Cardiac fibroblast (primary cell): ENCODE measurements around the gene EMX1.

ENCODE experiments used
- DNase-seq, 2 donors: peaks; one replicate each; pipeline versions ENCODE4 v3.0.0 to v3.0.0-alpha.2; 2010; ENCODE audit warnings: low read depth in 2 of 2
- H3K4me3 ChIP-seq, 2 donors: replicated peaks in 1 of 2; 1 replicate in 1 of 2; 2 replicates in 1 of 2; pipeline ENCODE4 v1.5.1; 2011; ENCODE audit warnings: low read depth in 2 of 2, low read length in 2 of 2, mild to moderate bottlenecking in 2 of 2, moderate library complexity in 1 of 2
- CTCF ChIP-seq: IDR thresholded peaks from one replicate; pipeline ENCODE4 v1.5.1; 2011; ENCODE audit warnings: low read depth, mild to moderate bottlenecking, low read length, inconsistent platforms

Gene EMX1

DNA sequence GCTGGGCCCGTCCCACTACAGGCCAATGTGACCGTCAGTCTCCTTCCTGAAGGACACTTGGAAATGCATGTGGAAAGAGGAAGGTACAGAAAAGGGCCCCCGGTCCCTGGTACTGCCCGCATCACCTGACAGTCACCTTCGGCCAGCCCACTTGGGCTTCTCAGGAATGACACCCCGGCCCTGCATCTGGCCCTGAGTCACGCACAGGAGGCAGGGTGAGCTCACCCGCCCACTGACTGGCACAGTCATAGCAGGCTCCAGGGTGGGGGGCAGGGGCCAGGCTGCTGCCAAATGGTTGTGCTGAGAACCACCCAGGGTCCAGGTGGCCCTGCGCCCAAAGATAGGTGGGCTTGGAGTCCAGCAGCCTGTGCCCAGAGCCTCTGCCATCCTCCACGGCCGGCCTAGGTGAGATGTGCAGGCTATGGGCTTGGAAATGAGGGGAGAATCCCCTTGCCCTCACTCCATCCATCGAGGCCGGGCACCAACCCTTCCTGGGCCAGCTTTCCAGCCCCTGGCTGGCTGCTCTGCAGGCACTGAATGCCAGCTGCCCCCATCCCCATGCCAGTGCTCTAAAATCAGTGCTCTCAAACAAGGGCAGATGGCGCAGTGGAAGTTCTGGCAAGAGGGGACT, 14.1 kb downstream of the EMX1 start:
- no peak for TF ChIP-seq CTCF
- no peak overlapping the region for H3K4me3 ChIP-seq
- peak in 1 of 2 donors; percentile 36 for DNase-seq

DNA sequence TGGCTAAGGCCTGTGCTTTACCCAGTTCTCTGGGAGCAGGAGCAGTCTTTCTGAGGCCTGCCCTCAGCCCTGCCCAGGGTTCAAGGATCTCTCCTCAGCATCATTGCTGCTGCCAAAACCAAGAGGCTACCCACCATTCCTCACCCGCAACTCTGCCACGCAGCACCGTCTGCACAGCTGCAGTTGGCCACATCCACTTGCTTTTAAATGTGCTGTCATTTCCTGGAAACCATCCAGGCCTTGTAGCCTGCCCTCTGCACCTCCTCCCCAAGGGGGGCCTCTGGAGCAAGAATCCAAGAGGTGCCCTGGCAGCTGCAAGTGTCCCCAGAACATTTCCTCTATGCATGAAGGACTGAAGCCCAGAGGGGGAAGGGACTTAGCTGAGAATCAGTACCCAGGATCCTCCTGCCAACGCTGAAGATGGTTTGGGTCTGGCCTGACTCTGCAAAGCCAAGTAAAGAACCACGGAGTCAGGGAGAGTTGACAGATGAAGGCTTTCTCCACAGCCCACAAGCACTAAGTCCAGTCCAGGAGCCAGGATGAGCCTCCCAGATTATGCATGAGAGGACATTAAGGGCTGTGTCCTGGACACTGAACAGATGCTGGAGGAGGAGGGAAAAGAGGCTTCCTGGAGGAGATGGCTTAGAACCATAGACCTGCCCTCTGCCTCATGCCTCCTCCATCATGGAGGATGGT, 14.9 kb downstream of the EMX1 start:
- no peak for TF ChIP-seq CTCF
- DNase-seq, result peak; percentile 27 to 28
- H3K4me3 ChIP-seq, result no peak overlapping the region

GRCh38 chr2:72932805-72933204, 15.5 kb downstream of the EMX1 start:
- no peak for DNase-seq
- no peak for TF ChIP-seq CTCF
- no peak overlapping the region for H3K4me3 ChIP-seq

GRCh38 chr2:72933207-72933606, 15.9 kb downstream of the EMX1 start:
- DNase-seq, result no peak
- no peak for TF ChIP-seq CTCF
- no peak overlapping the region for H3K4me3 ChIP-seq

GRCh38 chr2:72933646-72934151, 16.4 kb downstream of the EMX1 start:
- H3K4me3 ChIP-seq, result no peak overlapping the region
- TF ChIP-seq CTCF, result no peak
- DNase-seq, result no peak

DNA sequence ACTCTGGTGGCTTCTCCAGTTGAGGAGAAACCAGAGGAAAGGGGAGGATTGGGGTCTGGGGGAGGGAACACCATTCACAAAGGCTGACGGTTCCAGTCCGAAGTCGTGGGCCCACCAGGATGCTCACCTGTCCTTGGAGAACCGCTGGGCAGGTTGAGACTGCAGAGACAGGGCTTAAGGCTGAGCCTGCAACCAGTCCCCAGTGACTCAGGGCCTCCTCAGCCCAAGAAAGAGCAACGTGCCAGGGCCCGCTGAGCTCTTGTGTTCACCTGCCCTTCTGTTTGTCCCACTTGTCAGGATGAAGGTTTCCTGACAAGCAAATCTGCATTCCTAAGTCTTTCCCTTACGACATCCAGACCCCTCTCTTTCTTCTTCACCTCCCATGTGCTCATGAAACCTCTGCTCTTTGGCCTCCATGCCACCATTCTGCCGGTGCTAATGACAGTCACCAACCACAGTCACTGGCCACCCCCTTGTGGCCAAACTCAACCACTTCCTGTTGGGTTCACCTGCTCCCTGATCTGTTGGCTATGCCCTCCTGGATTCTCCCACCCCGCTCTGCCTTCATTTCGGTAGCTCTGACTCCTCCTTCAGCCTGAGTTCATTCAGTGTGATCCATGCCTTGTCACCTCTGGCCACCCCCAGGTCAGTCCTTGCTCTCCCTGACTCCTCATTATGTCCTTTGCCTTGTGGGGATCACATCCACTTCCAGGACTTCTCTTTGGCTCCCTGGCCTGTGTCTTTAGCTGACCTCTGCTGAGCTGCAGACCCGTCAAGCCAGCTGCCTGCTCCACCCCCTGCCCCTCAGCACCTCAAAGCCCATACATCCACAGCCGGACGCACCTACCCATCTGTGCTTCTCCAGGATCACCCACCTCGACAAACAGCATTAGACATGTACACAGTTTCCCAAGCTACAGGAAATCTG, 17.6 kb downstream of the EMX1 start:
- peak; percentile 2 for TF ChIP-seq CTCF
- H3K4me3 ChIP-seq, result no peak overlapping the region
- DNase-seq, result no peak
